ENCODE results near the gene BICRA.
"Not testable (repeated sequence)": the region's sequence is repeated elsewhere in the genome, so short reads cannot be mapped to it uniquely, and the experiment has no call there.

BICRA gene

DNA sequence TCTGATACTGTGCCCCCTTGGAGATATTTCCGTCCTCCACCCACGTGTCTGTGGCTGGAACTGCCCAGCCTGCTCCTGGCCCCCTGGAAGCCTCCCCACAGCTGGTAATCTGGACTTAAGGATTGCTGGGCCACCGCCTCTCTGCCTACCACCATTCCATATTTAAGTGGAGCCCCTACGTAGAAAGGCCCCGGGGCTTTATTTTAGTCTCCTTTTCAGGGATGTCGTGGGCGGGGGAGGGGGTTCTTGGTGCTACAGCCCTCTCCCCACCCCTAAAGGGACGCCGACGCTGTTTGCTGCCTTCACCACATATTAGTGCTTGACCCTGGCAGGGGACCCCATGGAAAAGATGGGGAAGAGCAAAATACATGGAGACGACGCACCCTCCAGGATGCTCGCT lies 133.7 kb downstream of the BICRA start:
- peaks cover 19% of the 10 kb centered on the region for H3K79me2 ChIP-seq (ENCODE audit: insufficient read depth, low read length)
- H3K27ac ChIP-seq (ENCODE audit: low read depth, low read length), result no peak overlapping the region
- H3K9me2 ChIP-seq (replicated peaks; ENCODE audit: insufficient read depth, low read length), result no peaks in the 10 kb centered on the region
- no peak overlapping the region for H3K9ac ChIP-seq (ENCODE audit: low read length)
- no peak overlapping the region for H3K4me3 ChIP-seq (ENCODE audit: insufficient read depth, low read length, poor library complexity, severe bottlenecking)
- H4K20me1 ChIP-seq (ENCODE audit: low read depth, low read length), result no peaks in the 10 kb centered on the region
- H3K27me3 ChIP-seq (ENCODE audit: low read length), result no peaks in the 10 kb centered on the region
- H3K36me3 ChIP-seq (ENCODE audit: low read length), result no peaks in the 10 kb centered on the region
- H3F3A ChIP-seq (ENCODE audit: insufficient read depth), result no peaks in the 10 kb centered on the region
- no peak overlapping the region for H3K4me2 ChIP-seq (ENCODE audit: low read depth, low read length, poor library complexity, severe bottlenecking)
- TF ChIP-seq, protein P1, sequence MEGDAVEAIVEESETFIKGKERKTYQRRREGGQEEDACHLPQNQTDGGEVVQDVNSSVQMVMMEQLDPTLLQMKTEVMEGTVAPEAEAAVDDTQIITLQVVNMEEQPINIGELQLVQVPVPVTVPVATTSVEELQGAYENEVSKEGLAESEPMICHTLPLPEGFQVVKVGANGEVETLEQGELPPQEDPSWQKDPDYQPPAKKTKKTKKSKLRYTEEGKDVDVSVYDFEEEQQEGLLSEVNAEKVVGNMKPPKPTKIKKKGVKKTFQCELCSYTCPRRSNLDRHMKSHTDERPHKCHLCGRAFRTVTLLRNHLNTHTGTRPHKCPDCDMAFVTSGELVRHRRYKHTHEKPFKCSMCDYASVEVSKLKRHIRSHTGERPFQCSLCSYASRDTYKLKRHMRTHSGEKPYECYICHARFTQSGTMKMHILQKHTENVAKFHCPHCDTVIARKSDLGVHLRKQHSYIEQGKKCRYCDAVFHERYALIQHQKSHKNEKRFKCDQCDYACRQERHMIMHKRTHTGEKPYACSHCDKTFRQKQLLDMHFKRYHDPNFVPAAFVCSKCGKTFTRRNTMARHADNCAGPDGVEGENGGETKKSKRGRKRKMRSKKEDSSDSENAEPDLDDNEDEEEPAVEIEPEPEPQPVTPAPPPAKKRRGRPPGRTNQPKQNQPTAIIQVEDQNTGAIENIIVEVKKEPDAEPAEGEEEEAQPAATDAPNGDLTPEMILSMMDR (IDR thresholded peaks at IDR 0.05; ENCODE audit: insufficient read depth, low read length, poor library complexity, severe bottlenecking), result no peak
- TF ChIP-seq EZH2phosphoT487 (conservative IDR thresholded peaks at IDR 0.05; ENCODE audit: low read length), result no peak
- no peak overlapping the region for H2AFZ ChIP-seq (ENCODE audit: low read depth, low read length, severe bottlenecking)
- H3K9me3 ChIP-seq (ENCODE audit: insufficient read depth, low read length), result no peaks in the 10 kb centered on the region

DNA sequence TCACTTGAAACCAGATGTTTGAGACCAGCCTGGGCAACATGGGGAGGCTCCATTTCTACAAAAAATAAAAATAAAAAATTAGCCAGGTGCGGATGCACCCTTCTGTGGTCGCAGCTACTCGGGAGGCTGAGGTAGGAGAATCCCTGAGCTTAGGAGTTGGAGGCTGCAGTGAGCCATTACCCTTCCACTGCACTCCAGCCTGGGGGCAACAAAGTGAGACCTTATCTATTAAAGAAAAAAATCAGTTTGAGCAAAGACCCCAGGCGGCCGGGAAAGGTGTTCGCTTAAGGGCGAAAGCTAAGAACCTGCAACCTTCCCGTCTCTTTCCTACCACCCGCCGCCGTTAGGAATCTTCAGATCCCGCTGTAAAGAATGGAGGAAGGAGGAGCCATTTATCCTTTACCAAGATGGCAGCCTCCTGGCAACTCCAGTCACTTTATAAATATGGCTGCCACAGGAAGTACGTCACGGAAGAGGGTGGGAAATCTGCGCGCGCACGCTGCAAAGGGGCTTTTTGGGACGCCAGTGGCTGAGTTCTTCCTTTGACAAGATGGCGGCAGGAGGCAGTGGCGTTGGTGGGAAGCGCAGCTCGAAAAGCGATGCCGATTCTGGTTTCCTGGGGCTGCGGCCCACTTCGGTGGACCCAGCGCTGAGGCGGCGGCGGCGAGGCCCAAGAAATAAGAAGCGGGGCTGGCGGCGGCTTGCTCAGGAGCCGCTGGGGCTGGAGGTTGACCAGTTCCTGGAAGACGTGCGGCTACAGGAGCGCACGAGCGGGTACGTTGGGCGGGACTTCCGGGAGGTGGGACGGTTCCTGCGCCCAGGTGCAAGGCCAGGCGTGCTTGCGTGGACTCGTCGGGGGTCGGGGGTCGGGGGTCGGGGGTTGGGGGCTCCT lies 136.3 kb downstream of the BICRA start, which contains the start of gene NOP53:
Gene NOP53, plus strand, starts transcription at position 537 of the 892 bp plus-strand sequence. Its CDS starts 14 bp downstream, at position 551.
- Histone ChIP-seq H3K4me3 (ENCODE audit: insufficient read depth, low read length, poor library complexity, severe bottlenecking) (peak within 1 kb of the TSS; percentile 94), H2AFZ (ENCODE audit: low read depth, low read length, severe bottlenecking) (peak within 1 kb of the TSS; percentile 97), H3F3A (ENCODE audit: insufficient read depth) (no peaks in the 10 kb centered on the region), H3K9me3 (ENCODE audit: insufficient read depth, low read length) (no peaks in the 10 kb centered on the region), H3K79me2 (ENCODE audit: insufficient read depth, low read length) (peaks cover 32% of the 10 kb centered on the region), H3K27ac (ENCODE audit: low read depth, low read length) (peak within 1 kb of the TSS; percentile 77), H3K9ac (ENCODE audit: low read length) (peak within 1 kb of the TSS; percentile 85), H3K4me2 (ENCODE audit: low read depth, low read length, poor library complexity, severe bottlenecking) (peak within 1 kb of the TSS; percentile 74), H3K9me2 (replicated peaks; ENCODE audit: insufficient read depth, low read length) (no peaks in the 10 kb centered on the region), H3K36me3 (ENCODE audit: low read length) (no peaks in the 10 kb centered on the region), H4K20me1 (ENCODE audit: low read depth, low read length) (no peaks in the 10 kb centered on the region), H3K27me3 (ENCODE audit: low read length) (no peaks in the 10 kb centered on the region)
- TF ChIP-seq, protein P1 (IDR thresholded peaks at IDR 0.05; ENCODE audit: insufficient read depth, low read length, poor library complexity, severe bottlenecking), result no peak
- TF ChIP-seq EZH2phosphoT487 (conservative IDR thresholded peaks at IDR 0.05; ENCODE audit: low read length), result no peak

DNA sequence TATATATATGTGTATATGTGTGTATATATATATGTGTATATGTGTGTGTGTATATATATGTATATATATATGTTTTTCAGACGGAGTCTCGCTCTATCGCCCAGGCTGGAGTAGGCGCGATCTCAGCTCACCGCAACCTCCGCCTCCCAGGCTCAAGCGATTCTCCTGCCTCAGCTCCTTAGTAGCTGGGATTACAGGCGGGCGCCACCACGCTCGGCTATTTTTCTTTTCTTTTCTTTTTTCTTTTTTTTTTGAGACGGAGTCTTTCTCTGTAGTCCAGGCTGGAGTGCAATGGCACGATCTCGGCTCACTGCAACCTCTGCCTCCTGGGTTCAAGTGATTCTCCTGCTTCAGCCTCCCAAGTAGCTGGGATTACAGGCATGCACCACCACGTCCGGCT lies 137.2 kb downstream of the BICRA start:
- H3K4me3 ChIP-seq (ENCODE audit: insufficient read depth, low read length, poor library complexity, severe bottlenecking), result peak overlapping the region; percentile 94
- not testable (repeated sequence) for H4K20me1 ChIP-seq (ENCODE audit: low read depth, low read length); H3K27ac ChIP-seq (ENCODE audit: low read depth, low read length)

DNA sequence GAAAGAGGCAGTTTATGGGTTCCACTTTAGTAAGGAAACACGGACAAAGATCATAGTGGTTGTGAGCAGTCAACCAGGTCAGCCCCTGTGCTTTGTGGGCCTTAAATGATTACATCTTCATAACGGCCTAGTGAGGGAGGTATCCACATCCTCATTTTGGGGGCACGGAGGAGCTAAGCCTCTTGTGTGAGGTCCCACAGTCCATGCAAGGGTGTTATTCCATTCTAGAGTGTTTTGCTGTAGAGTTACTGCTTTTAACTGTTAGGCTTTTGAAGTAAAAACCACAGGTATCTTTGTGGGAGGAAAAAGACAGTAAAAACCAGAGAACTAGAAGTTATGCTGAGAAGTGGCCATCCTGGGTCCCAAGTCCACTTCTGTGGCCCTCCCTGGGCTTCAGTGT lies 140.4 kb downstream of the BICRA start:
- no peaks in the 10 kb centered on the region for H4K20me1 ChIP-seq (ENCODE audit: low read depth, low read length)
- peaks cover 32% of the 10 kb centered on the region for H3K79me2 ChIP-seq (ENCODE audit: insufficient read depth, low read length)
- H3K36me3 ChIP-seq (ENCODE audit: low read length), result no peaks in the 10 kb centered on the region
- no peaks in the 10 kb centered on the region for H3K27me3 ChIP-seq (ENCODE audit: low read length)
- no peaks in the 10 kb centered on the region for H3K9me2 ChIP-seq (replicated peaks; ENCODE audit: insufficient read depth, low read length)
- H3K9me3 ChIP-seq (ENCODE audit: insufficient read depth, low read length), result no peaks in the 10 kb centered on the region
- no peaks in the 10 kb centered on the region for H3F3A ChIP-seq (ENCODE audit: insufficient read depth)
- TF ChIP-seq EZH2phosphoT487 (conservative IDR thresholded peaks at IDR 0.05; ENCODE audit: low read length), result no peak
- TF ChIP-seq, protein P1 (IDR thresholded peaks at IDR 0.05; ENCODE audit: insufficient read depth, low read length, poor library complexity, severe bottlenecking), result no peak
- no peak overlapping the region for H3K9ac ChIP-seq (ENCODE audit: low read length)
- no peak overlapping the region for H3K4me2 ChIP-seq (ENCODE audit: low read depth, low read length, poor library complexity, severe bottlenecking)
- no peak overlapping the region for H3K27ac ChIP-seq (ENCODE audit: low read depth, low read length)
- no peak overlapping the region for H2AFZ ChIP-seq (ENCODE audit: low read depth, low read length, severe bottlenecking)
- H3K4me3 ChIP-seq (ENCODE audit: insufficient read depth, low read length, poor library complexity, severe bottlenecking), result no peak overlapping the region

More for the DNA sequence above, 137.2 kb downstream of the BICRA start:
- H3F3A ChIP-seq (ENCODE audit: insufficient read depth); H2AFZ ChIP-seq (ENCODE audit: low read depth, low read length, severe bottlenecking); H3K9me2 ChIP-seq (replicated peaks; ENCODE audit: insufficient read depth, low read length); H3K9me3 ChIP-seq (ENCODE audit: insufficient read depth, low read length); H3K36me3 ChIP-seq (ENCODE audit: low read length); H3K27me3 ChIP-seq (ENCODE audit: low read length): not testable (repeated sequence)
- Histone ChIP-seq H3K9ac (ENCODE audit: low read length) (peak overlapping the region; percentile 85), H3K4me2 (ENCODE audit: low read depth, low read length, poor library complexity, severe bottlenecking) (peak overlapping the region; percentile 74), H3K79me2 (ENCODE audit: insufficient read depth, low read length) (peaks cover 32% of the 10 kb centered on the region)
